ENCODE data around the gene SLC52A3.

The SLC52A3 gene

GRCh38 chr20:723756-724155 lies 44.5 kb downstream of the SLC52A3 start:
- Histone ChIP-seq H3K27ac (ENCODE audit: low read length) (no peak overlapping the region), H3K36me3 (ENCODE audit: insufficient read depth, low read depth, low read length) (no peaks in the 10 kb centered on the region), H3K4me1 (ENCODE audit: insufficient read depth, low read length) (no peaks in the 10 kb centered on the region), H3K9ac (ENCODE audit: low read depth, low read length) (no peak overlapping the region; the same call in 1 of the 2 replicates), H3K9me3 (ENCODE audit: insufficient read depth, low read depth, low read length) (no peaks in the 10 kb centered on the region), H3K4me3 (ENCODE audit: low read length) (no peak overlapping the region), H3K27me3 (ENCODE audit: insufficient read depth, low read length) (peaks cover 40% of the 10 kb centered on the region)

DNA sequence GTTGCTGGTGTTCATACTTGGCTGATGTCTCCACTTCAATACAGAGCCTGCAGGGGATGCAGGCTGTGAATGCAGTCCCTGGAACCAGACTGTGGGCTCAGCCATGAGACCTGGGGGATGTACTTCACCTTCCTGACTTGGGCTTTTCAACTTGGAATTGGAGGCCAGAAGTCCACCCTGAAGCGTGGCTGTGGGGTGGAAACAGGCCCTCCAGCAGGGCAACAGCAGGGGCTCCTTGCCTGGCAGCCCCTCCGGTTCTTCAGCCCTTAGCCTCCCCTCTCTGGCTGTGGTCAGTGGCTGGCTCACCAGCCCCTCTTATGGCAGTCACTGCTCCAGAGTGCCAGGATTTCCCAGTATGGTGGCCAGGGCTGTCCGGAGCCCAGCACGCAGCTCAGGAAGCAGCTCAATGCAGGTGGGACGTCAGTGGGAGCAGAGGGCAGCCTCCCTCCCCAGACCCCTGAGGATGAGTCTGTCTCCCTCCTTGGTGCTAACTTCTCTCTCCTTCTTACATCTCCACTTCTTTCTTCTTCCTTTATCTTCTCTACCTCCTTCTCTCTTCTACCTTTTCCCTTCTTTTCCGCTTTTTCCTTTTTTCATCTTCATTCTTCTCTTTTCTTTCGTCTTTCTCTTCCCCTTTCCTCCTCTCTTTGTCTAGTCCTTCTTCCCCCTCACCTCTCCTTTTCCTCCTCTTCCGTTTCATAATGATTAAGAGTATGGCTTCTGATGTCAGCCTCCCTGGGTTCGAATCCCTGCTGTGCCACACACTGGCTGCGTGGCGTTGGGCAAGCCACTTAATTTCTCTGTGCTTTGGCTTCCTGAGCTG lies 45.3 kb downstream of the SLC52A3 start:
- H3K27me3 ChIP-seq (ENCODE audit: insufficient read depth, low read length): peaks cover 36% of the 10 kb centered on the region
- no peak overlapping the region for H3K4me3 ChIP-seq (ENCODE audit: low read length)
- H3K4me1 ChIP-seq (ENCODE audit: insufficient read depth, low read length): no peaks in the 10 kb centered on the region
- no peaks in the 10 kb centered on the region for H3K9me3 ChIP-seq (ENCODE audit: insufficient read depth, low read depth, low read length)
- H3K9ac ChIP-seq (ENCODE audit: low read depth, low read length): no peak overlapping the region
- H3K36me3 ChIP-seq (ENCODE audit: insufficient read depth, low read depth, low read length): no peaks in the 10 kb centered on the region
- H3K27ac ChIP-seq (ENCODE audit: low read length): no peak overlapping the region

- Histone ChIP-seq H3K9ac (ENCODE audit: low read depth, low read length) (no peak overlapping the region), H3K9me3 (ENCODE audit: insufficient read depth, low read depth, low read length) (no peaks in the 10 kb centered on the region), H3K27me3 (ENCODE audit: insufficient read depth, low read length) (peaks cover 27% of the 10 kb centered on the region), H3K4me3 (ENCODE audit: low read length) (no peak overlapping the region), H3K27ac (ENCODE audit: low read length) (no peak overlapping the region), H3K4me1 (ENCODE audit: insufficient read depth, low read length) (no peaks in the 10 kb centered on the region), H3K36me3 (ENCODE audit: insufficient read depth, low read depth, low read length) (no peaks in the 10 kb centered on the region)
These were observed 46.4 kb downstream of the SLC52A3 start for GRCh38 chr20:721876-722275.

- Histone ChIP-seq H3K27ac (ENCODE audit: low read length) (no peak overlapping the region), H3K4me3 (ENCODE audit: low read length) (no peak overlapping the region), H3K36me3 (ENCODE audit: insufficient read depth, low read depth, low read length) (no peaks in the 10 kb centered on the region)
These were observed 48.5 kb downstream of the SLC52A3 start for GRCh38 chr20:719816-720215.

DNA sequence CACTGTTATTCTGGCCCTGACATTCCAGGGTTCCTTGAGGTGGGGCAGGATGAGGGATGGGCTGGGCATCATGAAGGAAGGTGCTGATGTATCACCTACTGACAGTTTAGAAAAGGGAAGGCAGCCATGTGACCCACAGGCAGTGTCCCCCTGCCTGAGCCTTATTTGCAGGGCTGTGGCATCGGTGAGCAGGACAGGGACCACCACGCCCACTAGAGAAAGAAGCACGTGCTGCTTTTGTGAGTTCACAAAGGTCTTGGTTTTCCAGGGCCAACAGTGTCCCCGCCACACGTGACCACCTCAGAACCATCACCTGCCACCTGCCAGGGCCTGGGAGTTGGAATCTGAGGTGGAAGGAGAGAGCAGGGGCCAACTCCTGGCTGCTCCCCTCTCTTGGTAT lies 49.2 kb downstream of the SLC52A3 start:
- peaks cover 6% of the 10 kb centered on the region; the same call in 1 of the 2 replicates for H3K9me3 ChIP-seq (ENCODE audit: insufficient read depth, low read depth, low read length)
- no peak overlapping the region for H3K4me3 ChIP-seq (ENCODE audit: low read length)
- no peaks in the 10 kb centered on the region for H3K4me1 ChIP-seq (ENCODE audit: insufficient read depth, low read length)
- no peak overlapping the region for H3K9ac ChIP-seq (ENCODE audit: low read depth, low read length)
- peaks cover 19% of the 10 kb centered on the region; the same call in 1 of the 2 replicates for H3K27me3 ChIP-seq (ENCODE audit: insufficient read depth, low read length)
- H3K36me3 ChIP-seq (ENCODE audit: insufficient read depth, low read depth, low read length): no peaks in the 10 kb centered on the region
- H3K27ac ChIP-seq (ENCODE audit: low read length): no peak overlapping the region

More at GRCh38 chr20:719816-720215, 48.5 kb downstream of the SLC52A3 start:
- Histone ChIP-seq H3K27me3 (ENCODE audit: insufficient read depth, low read length) (peaks cover 19% of the 10 kb centered on the region; the same call in 1 of the 2 replicates), H3K9me3 (ENCODE audit: insufficient read depth, low read depth, low read length) (no peaks in the 10 kb centered on the region), H3K4me1 (ENCODE audit: insufficient read depth, low read length) (no peaks in the 10 kb centered on the region), H3K9ac (ENCODE audit: low read depth, low read length) (no peak overlapping the region)

- Histone ChIP-seq H3K27me3 (ENCODE audit: insufficient read depth, low read length) (peaks cover 16% of the 10 kb centered on the region; the same call in 1 of the 2 replicates), H3K27ac (ENCODE audit: low read length) (no peak overlapping the region), H3K4me3 (ENCODE audit: low read length) (no peak overlapping the region), H3K9ac (ENCODE audit: low read depth, low read length) (no peak overlapping the region), H3K9me3 (ENCODE audit: insufficient read depth, low read depth, low read length) (peaks cover 8% of the 10 kb centered on the region; the same call in 1 of the 2 replicates), H3K36me3 (ENCODE audit: insufficient read depth, low read depth, low read length) (no peaks in the 10 kb centered on the region), H3K4me1 (ENCODE audit: insufficient read depth, low read length) (no peaks in the 10 kb centered on the region)
These were observed 50.5 kb downstream of the SLC52A3 start for GRCh38 chr20:717832-718231.

DNA sequence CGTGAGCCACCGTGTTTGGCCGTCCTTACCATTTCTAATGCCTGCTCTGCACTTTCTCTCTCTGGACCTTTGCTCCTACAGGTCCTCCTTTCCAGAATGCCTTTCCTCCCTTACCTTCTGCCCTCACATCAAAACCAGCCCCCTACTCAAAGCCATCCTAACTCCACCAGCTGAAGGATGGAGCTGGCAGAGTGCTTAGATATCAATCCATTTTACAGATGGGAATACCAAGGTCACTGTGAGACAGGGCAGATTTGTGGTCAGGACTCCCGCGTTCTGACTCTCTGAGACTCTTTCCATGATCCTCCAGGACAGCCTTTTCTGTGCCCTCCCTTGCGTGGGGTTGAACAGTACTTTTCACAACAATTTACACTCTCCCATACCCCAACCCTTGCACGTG lies 51.0 kb downstream of the SLC52A3 start:
- Histone ChIP-seq H3K27me3 (ENCODE audit: insufficient read depth, low read length) (peaks cover 11% of the 10 kb centered on the region; the same call in 1 of the 2 replicates), H3K4me1 (ENCODE audit: insufficient read depth, low read length) (no peaks in the 10 kb centered on the region), H3K4me3 (ENCODE audit: low read length) (no peak overlapping the region), H3K36me3 (ENCODE audit: insufficient read depth, low read depth, low read length) (no peaks in the 10 kb centered on the region), H3K9ac (ENCODE audit: low read depth, low read length) (no peak overlapping the region), H3K27ac (ENCODE audit: low read length) (no peak overlapping the region), H3K9me3 (ENCODE audit: insufficient read depth, low read depth, low read length) (peaks cover 8% of the 10 kb centered on the region; the same call in 1 of the 2 replicates)

GRCh38 chr20:714453-714852 lies 53.8 kb downstream of the SLC52A3 start:
- no peaks in the 10 kb centered on the region for H3K4me1 ChIP-seq (ENCODE audit: insufficient read depth, low read length)
- no peak overlapping the region for H3K9ac ChIP-seq (ENCODE audit: low read depth, low read length)

GRCh38 chr20:711576-711975 lies 56.7 kb downstream of the SLC52A3 start:
- Histone ChIP-seq H3K27ac (ENCODE audit: low read length) (no peak overlapping the region), H3K4me1 (ENCODE audit: insufficient read depth, low read length) (peaks cover 4% of the 10 kb centered on the region; the same call in 1 of the 2 replicates), H3K9ac (ENCODE audit: low read depth, low read length) (no peak overlapping the region), H3K9me3 (ENCODE audit: insufficient read depth, low read depth, low read length) (peaks cover 17% of the 10 kb centered on the region), H3K36me3 (ENCODE audit: insufficient read depth, low read depth, low read length) (no peaks in the 10 kb centered on the region), H3K4me3 (ENCODE audit: low read length) (no peak overlapping the region), H3K27me3 (ENCODE audit: insufficient read depth, low read length) (peaks cover 45% of the 10 kb centered on the region)

More at GRCh38 chr20:714453-714852, 53.8 kb downstream of the SLC52A3 start:
- H3K4me3 ChIP-seq (ENCODE audit: low read length): no peak overlapping the region
- peaks cover 8% of the 10 kb centered on the region; the same call in 1 of the 2 replicates for H3K9me3 ChIP-seq (ENCODE audit: insufficient read depth, low read depth, low read length)
- peaks cover 27% of the 10 kb centered on the region for H3K27me3 ChIP-seq (ENCODE audit: insufficient read depth, low read length)
- H3K36me3 ChIP-seq (ENCODE audit: insufficient read depth, low read depth, low read length): no peaks in the 10 kb centered on the region
- H3K27ac ChIP-seq (ENCODE audit: low read length): no peak overlapping the region

GRCh38 chr20:710780-711450 lies 57.4 kb downstream of the SLC52A3 start:
- Histone ChIP-seq H3K4me1 (ENCODE audit: insufficient read depth, low read length) (peaks cover 4% of the 10 kb centered on the region; the same call in 1 of the 2 replicates), H3K9ac (ENCODE audit: low read depth, low read length) (no peak overlapping the region), H3K27ac (ENCODE audit: low read length) (no peak overlapping the region), H3K4me3 (ENCODE audit: low read length) (no peak overlapping the region), H3K36me3 (ENCODE audit: insufficient read depth, low read depth, low read length) (no peaks in the 10 kb centered on the region), H3K27me3 (ENCODE audit: insufficient read depth, low read length) (peaks cover 44% of the 10 kb centered on the region), H3K9me3 (ENCODE audit: insufficient read depth, low read depth, low read length) (peaks cover 17% of the 10 kb centered on the region)
